Measurements from ENCODE around the gene RPL7L1. TPM values are rescaled to one million over a fixed set of nuclear protein-coding genes. Genes with fewer than 3 reads are reported as not detected.

RPL7L1 gene
- total RNA-seq, 4 donors from 2014 or later: 27.3 to 57.1 (median 43.4) TPM

DNA sequence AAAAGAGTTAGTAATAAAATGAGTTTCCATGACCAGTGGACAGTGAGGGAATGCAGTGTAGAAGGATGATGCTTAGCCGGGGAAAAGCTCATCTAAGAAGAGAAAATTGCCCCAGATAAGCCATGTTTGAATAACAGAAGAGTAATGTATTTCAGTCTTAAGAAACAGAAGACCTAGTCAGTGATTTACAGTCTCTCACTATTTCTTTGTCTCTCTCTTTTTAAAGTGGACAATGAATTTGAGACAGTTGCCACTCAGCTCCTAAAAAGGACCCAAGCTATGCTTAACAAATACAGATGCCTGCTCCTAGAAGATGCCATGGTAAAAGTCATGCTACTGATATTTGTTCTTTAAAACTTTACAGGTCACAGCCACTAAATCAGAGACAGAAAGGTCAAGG lies 19.4 kb upstream of the RPL7L1 start:
- Histone ChIP-seq H3K9me3 (no peaks in the 10 kb centered on the region), H3K27me3 (no peaks in the 10 kb centered on the region), H3K4me3 (no peak overlapping the region), H3K36me3 (peaks cover 0 to 97% (median 38%) of the 10 kb centered on the region in 4 donors), H3K27ac (no peak overlapping the region), H3K4me1 (no peaks in the 10 kb centered on the region)
- 94 to 100% methylated on average over 1 of the region's 1 CpG for WGBS, 2 donors (ENCODE audit: low coverage in 1 of 2)
- TF ChIP-seq POLR2A (IDR thresholded peaks at IDR 0.05): no peak
- no peak for TF ChIP-seq POLR2AphosphoS5 (IDR thresholded peaks at IDR 0.05)
- TF ChIP-seq, protein P1, sequence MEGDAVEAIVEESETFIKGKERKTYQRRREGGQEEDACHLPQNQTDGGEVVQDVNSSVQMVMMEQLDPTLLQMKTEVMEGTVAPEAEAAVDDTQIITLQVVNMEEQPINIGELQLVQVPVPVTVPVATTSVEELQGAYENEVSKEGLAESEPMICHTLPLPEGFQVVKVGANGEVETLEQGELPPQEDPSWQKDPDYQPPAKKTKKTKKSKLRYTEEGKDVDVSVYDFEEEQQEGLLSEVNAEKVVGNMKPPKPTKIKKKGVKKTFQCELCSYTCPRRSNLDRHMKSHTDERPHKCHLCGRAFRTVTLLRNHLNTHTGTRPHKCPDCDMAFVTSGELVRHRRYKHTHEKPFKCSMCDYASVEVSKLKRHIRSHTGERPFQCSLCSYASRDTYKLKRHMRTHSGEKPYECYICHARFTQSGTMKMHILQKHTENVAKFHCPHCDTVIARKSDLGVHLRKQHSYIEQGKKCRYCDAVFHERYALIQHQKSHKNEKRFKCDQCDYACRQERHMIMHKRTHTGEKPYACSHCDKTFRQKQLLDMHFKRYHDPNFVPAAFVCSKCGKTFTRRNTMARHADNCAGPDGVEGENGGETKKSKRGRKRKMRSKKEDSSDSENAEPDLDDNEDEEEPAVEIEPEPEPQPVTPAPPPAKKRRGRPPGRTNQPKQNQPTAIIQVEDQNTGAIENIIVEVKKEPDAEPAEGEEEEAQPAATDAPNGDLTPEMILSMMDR (IDR thresholded peaks at IDR 0.05): no peak
- no peak for TF ChIP-seq EP300 (IDR thresholded peaks at IDR 0.05; ENCODE audit: low read depth)
- in situ Hi-C loops (cut with MboI; ENCODE audit: low pct_ligation_motif_present in 1 of 4, low pct_unique_long_range_greater_than_20kb in 1 of 4, low sequenced_read_pairs in 3 of 4) (loop anchor here in 1 of 4 donors (25.0 kb wide), 1 partner anchor 123 kb away; the partner anchor contains the start of gene TBCC), intact Hi-C loops (cut with DNase I; ENCODE audit: low total_unique reads) (no loop called here)
- DNase-seq: no peak

DNA sequence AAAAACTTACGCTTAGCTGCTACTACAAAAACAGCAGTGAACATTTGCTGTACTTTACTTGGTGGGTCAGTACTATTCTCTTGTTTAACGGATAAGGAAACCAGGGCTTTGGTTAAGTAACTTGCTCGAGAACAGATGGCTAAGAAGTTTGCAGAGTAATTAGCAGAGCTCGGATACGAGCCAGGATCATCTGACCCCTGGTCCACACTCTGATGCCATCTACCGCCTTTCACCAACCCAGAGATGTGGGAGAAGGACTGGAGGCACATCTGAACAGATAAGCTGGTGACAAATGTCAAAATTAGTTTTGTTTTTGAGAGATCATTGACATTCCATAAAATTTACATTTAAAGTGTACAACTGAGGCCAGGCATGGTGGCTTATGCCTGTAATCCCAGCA lies 18.9 kb upstream of the RPL7L1 start:
- intact Hi-C loops (cut with DNase I; ENCODE audit: low total_unique reads): no loop called here
- no peak for DNase-seq
- Histone ChIP-seq H3K27me3 (no peaks in the 10 kb centered on the region), H3K9me3 (no peaks in the 10 kb centered on the region), H3K36me3 (peaks cover 0 to 97% (median 40%) of the 10 kb centered on the region in 4 donors), H3K4me3 (no peak overlapping the region), H3K27ac (no peak overlapping the region), H3K4me1 (no peaks in the 10 kb centered on the region)
- WGBS, 2 donors (ENCODE audit: low coverage in 1 of 2): 92 to 94% methylated on average over 6 of the region's 6 CpGs
- no peak for TF ChIP-seq POLR2A (IDR thresholded peaks at IDR 0.05)
- in situ Hi-C loops (cut with MboI; ENCODE audit: low pct_ligation_motif_present in 1 of 4, low pct_unique_long_range_greater_than_20kb in 1 of 4, low sequenced_read_pairs in 3 of 4): loop anchor here in 1 of 4 donors (25.0 kb wide), 1 partner anchor 123 kb away; the partner anchor contains the start of gene TBCC

DNA sequence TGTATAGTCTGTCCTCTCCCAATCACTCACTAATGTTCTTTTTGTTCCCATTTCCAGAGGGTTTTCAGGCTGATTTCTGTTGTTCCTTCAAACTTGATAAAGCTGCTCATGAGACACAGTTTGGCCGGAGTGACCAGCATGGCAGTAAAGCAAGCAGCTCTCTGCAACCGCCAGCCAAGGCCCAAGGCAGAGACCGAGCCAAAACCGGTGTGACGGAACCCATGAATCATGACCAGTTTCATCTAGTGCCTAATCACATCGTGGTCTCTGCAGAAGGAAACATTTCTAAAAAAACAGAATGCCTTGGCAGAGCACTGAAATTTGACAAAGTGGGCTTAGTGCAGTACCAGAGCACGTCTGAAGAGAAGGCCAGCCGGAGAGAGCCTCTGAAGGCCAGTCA lies 14.8 kb upstream of the RPL7L1 start:
- H3K4me1 ChIP-seq: no peaks in the 10 kb centered on the region
- DNase-seq: no peak
- H3K36me3 ChIP-seq: peaks cover 0 to 77% (median 33%) of the 10 kb centered on the region in 4 donors
- no peak overlapping the region for H3K27ac ChIP-seq
- H3K9me3 ChIP-seq: no peaks in the 10 kb centered on the region
- TF ChIP-seq EP300 (IDR thresholded peaks at IDR 0.05; ENCODE audit: low read depth) (no peak), POLR2AphosphoS5 (IDR thresholded peaks at IDR 0.05) (no peak), POLR2A (IDR thresholded peaks at IDR 0.05) (no peak)
- no peak overlapping the region for H3K4me3 ChIP-seq
- in situ Hi-C loops (cut with MboI; ENCODE audit: low pct_ligation_motif_present in 1 of 4, low pct_unique_long_range_greater_than_20kb in 1 of 4, low sequenced_read_pairs in 3 of 4) (loop anchor here in 1 of 4 donors (25.0 kb wide), 1 partner anchor 127 kb away; the partner anchor contains the start of gene TBCC), intact Hi-C loops (cut with DNase I; ENCODE audit: low total_unique reads) (no loop called here)
- no peaks in the 10 kb centered on the region for H3K27me3 ChIP-seq
- 80 to 81% methylated on average over 1 to 8 of the region's 8 CpGs for WGBS, 2 donors (ENCODE audit: low coverage in 1 of 2)

DNA sequence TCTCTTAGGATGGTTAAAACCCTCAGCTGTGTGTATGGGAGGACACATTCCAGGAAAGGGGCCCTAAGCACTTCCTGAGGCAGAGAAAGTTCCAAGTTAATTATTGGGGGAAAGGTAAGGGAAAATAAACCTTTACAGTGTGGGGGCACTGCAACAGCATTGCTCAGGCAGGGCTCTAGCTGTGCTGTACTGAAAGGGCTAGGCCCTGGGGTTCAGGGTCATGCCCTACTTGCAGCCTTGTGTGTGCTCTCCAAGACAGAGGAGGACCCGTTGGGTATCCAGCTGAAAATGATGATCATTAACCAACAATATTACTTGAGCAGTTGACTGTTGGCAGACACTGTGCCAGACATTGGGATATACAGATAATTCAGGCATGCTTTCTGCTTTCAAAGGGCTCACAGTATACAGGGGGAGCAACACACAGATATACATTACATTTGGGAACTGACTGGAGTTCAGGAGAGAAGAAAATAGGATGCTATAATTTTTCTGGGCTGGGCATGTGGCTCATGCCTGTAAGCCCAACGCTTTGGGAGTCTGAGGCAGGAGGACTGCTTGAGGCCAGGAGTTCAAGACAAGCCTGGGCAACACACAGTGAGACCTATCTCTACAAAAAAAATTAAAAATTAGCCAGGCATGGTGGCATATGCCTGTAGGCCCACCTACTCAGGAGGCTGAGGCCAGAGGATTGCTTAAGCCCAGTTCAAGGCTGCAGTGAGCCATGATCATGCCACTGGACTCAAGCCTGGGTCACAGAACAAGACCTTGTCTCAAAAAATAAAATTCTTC lies 9.1 kb upstream of the RPL7L1 start:
- Histone ChIP-seq H3K9me3 (no peaks in the 10 kb centered on the region), H3K4me3 (no peak overlapping the region), H3K36me3 (peaks cover 0 to 22% (median 11%) of the 10 kb centered on the region in 4 donors), H3K27ac (no peak overlapping the region), H3K4me1 (no peaks in the 10 kb centered on the region), H3K27me3 (no peaks in the 10 kb centered on the region)
- in situ Hi-C loops (cut with MboI; ENCODE audit: low pct_ligation_motif_present in 1 of 4, low pct_unique_long_range_greater_than_20kb in 1 of 4, low sequenced_read_pairs in 3 of 4): loop anchor here in 2 of 4 donors (10.0 to 25.0 kb wide), 2 partner anchors 133 to 206 kb away; partner anchors contain the start of gene TBCC (in 1 of the 2)
- intact Hi-C loops (cut with DNase I; ENCODE audit: low total_unique reads): loop anchor here (10.0 kb wide), 1 partner anchor 146 kb away; the partner anchor contains the start of gene PRPH2
- DNase-seq: no peak
- WGBS, 2 donors (ENCODE audit: low coverage in 1 of 2): 50 to 60% methylated on average over 1 to 2 of the region's 2 CpGs
- TF ChIP-seq, protein P1 (IDR thresholded peaks at IDR 0.05): no peak
- TF ChIP-seq EP300 (IDR thresholded peaks at IDR 0.05; ENCODE audit: low read depth) (no peak), POLR2AphosphoS5 (IDR thresholded peaks at IDR 0.05) (no peak), POLR2A (IDR thresholded peaks at IDR 0.05) (no peak)

DNA sequence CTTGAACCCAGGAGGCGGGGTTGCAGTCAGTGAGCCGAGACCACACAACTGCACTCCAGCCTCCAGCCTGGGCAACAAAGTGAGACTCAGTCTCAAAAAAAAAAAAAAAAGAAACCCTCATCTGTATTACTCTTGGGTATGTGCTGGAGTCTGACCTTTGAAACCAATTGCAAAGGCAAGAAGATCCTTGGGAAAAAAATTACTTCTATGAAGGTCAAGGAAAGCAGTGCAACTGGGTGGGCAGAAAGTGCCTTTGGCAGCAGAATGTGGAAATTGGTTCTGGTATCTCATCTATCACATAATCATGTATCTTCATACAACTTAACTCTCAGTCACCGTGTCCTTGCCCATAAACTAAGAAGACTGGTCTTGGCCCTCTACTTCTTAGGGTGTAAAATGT lies 7.7 kb upstream of the RPL7L1 start:
- intact Hi-C loops (cut with DNase I; ENCODE audit: low total_unique reads): loop anchor here (10.0 kb wide), 1 partner anchor 147 kb away; the partner anchor contains the start of gene PRPH2
- Histone ChIP-seq H3K4me1 (no peaks in the 10 kb centered on the region), H3K9me3 (no peaks in the 10 kb centered on the region), H3K36me3 (peaks cover 0 to 10% (median 4%) of the 10 kb centered on the region in 4 donors), H3K4me3 (no peak overlapping the region), H3K27ac (no peak overlapping the region), H3K27me3 (no peaks in the 10 kb centered on the region)
- TF ChIP-seq EP300 (IDR thresholded peaks at IDR 0.05; ENCODE audit: low read depth): no peak
- no peak for TF ChIP-seq POLR2AphosphoS5 (IDR thresholded peaks at IDR 0.05)
- no peak for TF ChIP-seq POLR2A (IDR thresholded peaks at IDR 0.05)
- TF ChIP-seq, protein P1 (IDR thresholded peaks at IDR 0.05): no peak
- WGBS, 2 donors (ENCODE audit: low coverage in 1 of 2): 72 to 74% methylated on average over 3 of the region's 3 CpGs
- DNase-seq: no peak
- in situ Hi-C loops (cut with MboI; ENCODE audit: low pct_ligation_motif_present in 1 of 4, low pct_unique_long_range_greater_than_20kb in 1 of 4, low sequenced_read_pairs in 3 of 4): loop anchor here in 2 of 4 donors (10.0 to 25.0 kb wide), 2 partner anchors 134 to 207 kb away; partner anchors contain the start of gene TBCC (in 1 of the 2)

Data from transverse colon (tissue), 4 donors.